ENCODE data around the gene DNAJC27. TPM values are rescaled to one million over a fixed set of nuclear protein-coding genes. Genes with fewer than 3 reads are reported as not detected.

Gene DNAJC27
- total and polyA plus RNA-seq, 2 experiments from 2014 or later: 6.6 to 6.9 TPM

DNA sequence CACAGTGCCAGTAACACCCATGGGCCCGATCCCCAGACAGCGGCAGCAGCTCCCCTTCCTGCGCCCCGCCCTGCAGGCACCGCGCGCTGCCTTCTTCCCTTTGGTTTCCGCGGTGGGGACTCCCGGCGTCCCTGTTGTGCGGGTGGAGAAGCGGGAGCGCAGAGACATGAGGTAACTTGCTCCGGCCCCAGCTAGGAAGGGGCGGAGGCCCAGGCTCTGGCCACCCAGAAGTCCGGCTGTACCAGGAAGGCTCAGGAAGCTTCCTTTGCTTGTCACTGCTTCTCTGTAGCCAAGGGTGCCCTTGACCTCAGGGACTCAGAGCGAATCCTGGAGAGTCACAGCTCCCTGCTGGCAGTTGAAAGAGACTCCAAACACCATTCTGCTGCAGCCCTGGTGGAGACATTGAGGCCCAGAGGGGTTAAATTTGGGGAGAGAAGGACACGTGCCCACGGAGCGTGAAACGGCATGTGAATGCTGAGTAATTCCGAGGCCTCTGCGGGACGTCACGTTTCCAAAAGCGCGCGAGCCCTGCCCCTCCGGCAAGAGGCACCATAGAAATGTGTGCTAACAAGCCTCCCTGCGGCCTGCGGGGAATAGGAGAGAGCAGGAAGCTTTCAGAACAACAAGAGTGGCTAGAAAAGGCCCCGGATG is 45.0 kb downstream of the DNAJC27 start:
- Histone ChIP-seq H3K36me3 (replicated peaks; ENCODE audit: insufficient read depth, low read depth) (no peaks in the 10 kb centered on the region), H3K4me1 (ENCODE audit: insufficient read depth) (no peaks in the 10 kb centered on the region), H4K20me1 (ENCODE audit: insufficient read depth, poor library complexity, severe bottlenecking) (no peaks in the 10 kb centered on the region), H3K4me2 (no peak overlapping the region), H3K79me2 (no peaks in the 10 kb centered on the region), H2AFZ (no peak overlapping the region), H3K27ac (no peak overlapping the region), H3K27me3 (no peaks in the 10 kb centered on the region), H3K9me3 (ENCODE audit: low read depth) (no peaks in the 10 kb centered on the region), H3K4me3 (no peak overlapping the region), H3K9me2 (replicated peaks; ENCODE audit: insufficient read depth) (no peaks in the 10 kb centered on the region)
- TF ChIP-seq, protein P1, sequence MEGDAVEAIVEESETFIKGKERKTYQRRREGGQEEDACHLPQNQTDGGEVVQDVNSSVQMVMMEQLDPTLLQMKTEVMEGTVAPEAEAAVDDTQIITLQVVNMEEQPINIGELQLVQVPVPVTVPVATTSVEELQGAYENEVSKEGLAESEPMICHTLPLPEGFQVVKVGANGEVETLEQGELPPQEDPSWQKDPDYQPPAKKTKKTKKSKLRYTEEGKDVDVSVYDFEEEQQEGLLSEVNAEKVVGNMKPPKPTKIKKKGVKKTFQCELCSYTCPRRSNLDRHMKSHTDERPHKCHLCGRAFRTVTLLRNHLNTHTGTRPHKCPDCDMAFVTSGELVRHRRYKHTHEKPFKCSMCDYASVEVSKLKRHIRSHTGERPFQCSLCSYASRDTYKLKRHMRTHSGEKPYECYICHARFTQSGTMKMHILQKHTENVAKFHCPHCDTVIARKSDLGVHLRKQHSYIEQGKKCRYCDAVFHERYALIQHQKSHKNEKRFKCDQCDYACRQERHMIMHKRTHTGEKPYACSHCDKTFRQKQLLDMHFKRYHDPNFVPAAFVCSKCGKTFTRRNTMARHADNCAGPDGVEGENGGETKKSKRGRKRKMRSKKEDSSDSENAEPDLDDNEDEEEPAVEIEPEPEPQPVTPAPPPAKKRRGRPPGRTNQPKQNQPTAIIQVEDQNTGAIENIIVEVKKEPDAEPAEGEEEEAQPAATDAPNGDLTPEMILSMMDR (IDR thresholded peaks at IDR 0.05; ENCODE audit: poor library complexity): no peak
- TF ChIP-seq EZH2 (IDR thresholded peaks at IDR 0.05; ENCODE audit: borderline replicate concordance): no peak
- TF ChIP-seq EZH2phosphoT487 (IDR thresholded peaks at IDR 0.05; ENCODE audit: low read depth, severe bottlenecking, unreplicated experiment): no peak
- WGBS (ENCODE audit: low lambda C conversion rate, missing lambda C conversion rate): 52% methylated on average over 32 of the region's 33 CpGs
- no peak for DNase-seq (ENCODE audit: low spot score)

DNA sequence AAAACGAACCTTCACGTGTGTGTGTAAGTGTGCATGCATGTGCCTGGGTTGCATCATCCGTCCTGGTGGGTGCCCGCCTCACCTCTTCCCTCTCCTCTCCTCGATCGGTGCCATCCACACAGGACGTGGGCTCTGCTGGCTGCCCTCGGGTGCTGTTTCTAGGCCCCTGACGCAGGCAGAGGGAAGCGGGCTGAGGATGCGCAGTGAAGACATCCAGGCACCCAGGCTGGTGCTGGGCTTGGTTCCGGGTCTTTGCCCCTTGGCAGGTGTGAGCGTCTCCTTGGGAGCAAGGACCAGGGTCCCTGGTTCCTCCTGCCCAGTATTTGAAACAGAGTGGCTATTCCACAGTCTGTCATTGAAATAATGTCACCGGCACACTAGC is 45.5 kb downstream of the DNAJC27 start:
- DNase-seq (ENCODE audit: low spot score): no peak
- Histone ChIP-seq H3K9me3 (ENCODE audit: low read depth) (no peaks in the 10 kb centered on the region), H3K4me3 (no peak overlapping the region), H2AFZ (no peak overlapping the region), H3K36me3 (replicated peaks; ENCODE audit: insufficient read depth, low read depth) (no peaks in the 10 kb centered on the region), H4K20me1 (ENCODE audit: insufficient read depth, poor library complexity, severe bottlenecking) (no peaks in the 10 kb centered on the region), H3K27me3 (no peaks in the 10 kb centered on the region), H3K27ac (no peak overlapping the region), H3K9me2 (replicated peaks; ENCODE audit: insufficient read depth) (no peaks in the 10 kb centered on the region), H3K4me1 (ENCODE audit: insufficient read depth) (no peaks in the 10 kb centered on the region), H3K4me2 (no peak overlapping the region), H3K79me2 (no peaks in the 10 kb centered on the region)
- 97% methylated on average over 14 of the region's 14 CpGs for WGBS (ENCODE audit: low lambda C conversion rate, missing lambda C conversion rate)
- TF ChIP-seq EZH2phosphoT487 (IDR thresholded peaks at IDR 0.05; ENCODE audit: low read depth, severe bottlenecking, unreplicated experiment): no peak
- TF ChIP-seq, protein P1 (IDR thresholded peaks at IDR 0.05; ENCODE audit: poor library complexity): no peak

DNA sequence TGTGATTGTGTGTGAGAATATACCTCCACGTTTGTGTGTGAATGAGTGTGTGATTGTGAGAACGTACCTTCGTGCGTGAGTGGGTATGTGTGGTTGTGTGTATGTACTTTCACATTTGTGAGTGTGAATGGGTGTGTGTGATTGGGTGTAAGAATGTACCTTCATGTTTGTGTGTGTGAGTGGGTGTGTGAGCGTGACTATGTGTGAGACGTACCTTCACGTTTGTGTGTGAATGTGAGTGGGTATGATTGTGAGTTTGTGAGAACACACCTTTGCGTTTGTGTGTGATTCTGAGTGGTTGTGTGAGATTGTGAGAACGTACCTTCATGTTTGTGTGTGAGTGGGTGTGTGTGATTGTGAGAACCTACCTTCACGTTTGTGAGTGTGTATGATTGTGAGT is 45.9 kb downstream of the DNAJC27 start:
- DNase-seq (ENCODE audit: low spot score): no peak
- no peak overlapping the region for H3K4me3 ChIP-seq
- H3K9me3 ChIP-seq (ENCODE audit: low read depth): no peaks in the 10 kb centered on the region
- H3K79me2 ChIP-seq: no peaks in the 10 kb centered on the region
- no peaks in the 10 kb centered on the region for H4K20me1 ChIP-seq (ENCODE audit: insufficient read depth, poor library complexity, severe bottlenecking)
- 96% methylated on average over 10 of the region's 10 CpGs for WGBS (ENCODE audit: low lambda C conversion rate, missing lambda C conversion rate)
- no peaks in the 10 kb centered on the region for H3K4me1 ChIP-seq (ENCODE audit: insufficient read depth)
- H2AFZ ChIP-seq: no peak overlapping the region
- no peak overlapping the region for H3K27ac ChIP-seq
- H3K4me2 ChIP-seq: no peak overlapping the region
- TF ChIP-seq, protein P1 (IDR thresholded peaks at IDR 0.05; ENCODE audit: poor library complexity): no peak
- TF ChIP-seq EZH2 (IDR thresholded peaks at IDR 0.05; ENCODE audit: borderline replicate concordance): no peak
- no peak for TF ChIP-seq EZH2phosphoT487 (IDR thresholded peaks at IDR 0.05; ENCODE audit: low read depth, severe bottlenecking, unreplicated experiment)
- no peaks in the 10 kb centered on the region for H3K36me3 ChIP-seq (replicated peaks; ENCODE audit: insufficient read depth, low read depth)
- H3K27me3 ChIP-seq: no peaks in the 10 kb centered on the region
- no peaks in the 10 kb centered on the region for H3K9me2 ChIP-seq (replicated peaks; ENCODE audit: insufficient read depth)
